ENCODE results near the gene ISM1. TPM values are rescaled to one million over a fixed set of nuclear protein-coding genes. Genes with fewer than 3 reads are reported as not detected.

The ISM1 gene
- total and polyA plus RNA-seq, 3 donors from 2014 or later = 0.50 to 1.3 (median 0.55) TPM

DNA sequence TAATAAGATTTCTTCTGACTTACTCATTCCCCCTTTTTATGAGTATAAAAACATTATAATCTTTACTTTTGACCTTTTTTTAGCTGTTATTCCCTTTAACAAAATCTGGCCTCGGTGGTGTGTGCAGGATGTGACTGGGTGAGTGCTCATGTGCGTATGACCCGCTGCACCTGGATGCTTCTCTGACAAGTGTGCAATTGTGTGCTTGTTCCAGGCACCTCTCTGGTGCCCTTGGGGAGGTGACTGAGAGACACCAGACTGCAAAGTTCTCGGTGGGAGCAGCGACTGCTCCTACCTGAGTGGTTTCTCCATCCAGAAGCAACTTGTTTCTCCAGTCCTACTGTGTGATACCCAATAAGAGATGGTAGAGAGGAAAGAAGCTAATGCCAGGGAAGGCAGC is 65.0 kb downstream of the ISM1 start:
- Histone ChIP-seq H3K27me3 (no peaks in the 10 kb centered on the region), H3K4me3 (no peak overlapping the region), H3K36me3 (ENCODE audit: low read depth, missing control alignments) (no peaks in the 10 kb centered on the region), H3K4me1 (no peaks in the 10 kb centered on the region), H3K9me3 (no peaks in the 10 kb centered on the region), H3K27ac (no peak overlapping the region)
- DNase-seq = no peak
- 88 to 95% methylated on average over 5 of the region's 5 CpGs for WGBS, 2 donors
- intact Hi-C loops (cut with DNase I; ENCODE audit: low total_unique reads) = no loop called here
- TF ChIP-seq, protein P1, sequence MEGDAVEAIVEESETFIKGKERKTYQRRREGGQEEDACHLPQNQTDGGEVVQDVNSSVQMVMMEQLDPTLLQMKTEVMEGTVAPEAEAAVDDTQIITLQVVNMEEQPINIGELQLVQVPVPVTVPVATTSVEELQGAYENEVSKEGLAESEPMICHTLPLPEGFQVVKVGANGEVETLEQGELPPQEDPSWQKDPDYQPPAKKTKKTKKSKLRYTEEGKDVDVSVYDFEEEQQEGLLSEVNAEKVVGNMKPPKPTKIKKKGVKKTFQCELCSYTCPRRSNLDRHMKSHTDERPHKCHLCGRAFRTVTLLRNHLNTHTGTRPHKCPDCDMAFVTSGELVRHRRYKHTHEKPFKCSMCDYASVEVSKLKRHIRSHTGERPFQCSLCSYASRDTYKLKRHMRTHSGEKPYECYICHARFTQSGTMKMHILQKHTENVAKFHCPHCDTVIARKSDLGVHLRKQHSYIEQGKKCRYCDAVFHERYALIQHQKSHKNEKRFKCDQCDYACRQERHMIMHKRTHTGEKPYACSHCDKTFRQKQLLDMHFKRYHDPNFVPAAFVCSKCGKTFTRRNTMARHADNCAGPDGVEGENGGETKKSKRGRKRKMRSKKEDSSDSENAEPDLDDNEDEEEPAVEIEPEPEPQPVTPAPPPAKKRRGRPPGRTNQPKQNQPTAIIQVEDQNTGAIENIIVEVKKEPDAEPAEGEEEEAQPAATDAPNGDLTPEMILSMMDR (IDR thresholded peaks at IDR 0.05) = no peak
- no peak for TF ChIP-seq POLR2A (IDR thresholded peaks at IDR 0.05)

DNA sequence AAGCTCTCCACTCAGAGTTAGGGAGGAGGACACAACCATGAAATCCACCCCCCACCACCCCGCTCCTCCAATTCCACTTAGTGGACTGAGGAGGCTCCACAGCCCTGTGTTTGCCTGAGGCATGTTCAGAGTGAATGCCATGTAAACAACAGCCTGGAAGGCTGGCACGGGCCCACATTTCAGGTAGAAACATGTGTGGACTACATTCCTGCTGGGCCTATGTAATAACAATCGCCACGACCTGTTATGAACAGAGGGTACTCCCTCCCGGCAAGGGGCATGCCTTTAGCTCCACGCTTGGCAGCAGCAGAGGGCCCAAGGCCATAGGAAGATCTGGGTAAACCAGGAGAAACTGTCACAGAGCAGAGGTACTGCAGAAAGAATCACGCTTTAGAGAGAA is 65.5 kb downstream of the ISM1 start:
- 94 to 97% methylated on average over 7 of the region's 7 CpGs for WGBS, 2 donors
- no peak overlapping the region for H3K27ac ChIP-seq
- DNase-seq = no peak

DNA sequence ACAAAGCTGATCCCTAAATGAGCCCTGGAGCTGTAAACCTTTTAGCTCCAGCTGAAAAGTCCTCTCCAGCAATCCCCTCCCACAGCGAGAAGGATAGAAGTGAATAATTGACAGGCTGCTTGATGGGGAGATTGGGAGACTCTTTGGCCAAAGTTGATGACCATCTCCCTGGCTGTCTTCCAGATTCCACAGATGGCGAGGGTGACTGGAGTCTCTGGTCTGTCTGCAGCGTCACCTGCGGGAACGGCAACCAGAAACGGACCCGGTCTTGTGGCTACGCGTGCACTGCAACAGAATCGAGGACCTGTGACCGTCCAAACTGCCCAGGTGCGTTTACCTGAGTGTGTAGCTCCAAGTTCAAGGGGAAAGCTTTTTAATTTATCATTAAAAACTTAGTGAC is 67.3 kb downstream of the ISM1 start:
- no peak overlapping the region for H3K27ac ChIP-seq
- 92 to 93% methylated on average over 12 of the region's 12 CpGs for WGBS, 2 donors
- no peak overlapping the region for H3K4me3 ChIP-seq
- no peak for DNase-seq
- no peaks in the 10 kb centered on the region for H3K4me1 ChIP-seq
- intact Hi-C loops (cut with DNase I; ENCODE audit: low total_unique reads) = no loop called here
- no peaks in the 10 kb centered on the region for H3K36me3 ChIP-seq (ENCODE audit: low read depth, missing control alignments)
- no peaks in the 10 kb centered on the region for H3K27me3 ChIP-seq
- TF ChIP-seq, protein P1 (IDR thresholded peaks at IDR 0.05) = no peak
- no peak for TF ChIP-seq POLR2A (IDR thresholded peaks at IDR 0.05)
- no peaks in the 10 kb centered on the region for H3K9me3 ChIP-seq

More for the DNA sequence above, 65.5 kb downstream of the ISM1 start:
- H3K27me3 ChIP-seq = no peaks in the 10 kb centered on the region
- no peaks in the 10 kb centered on the region for H3K9me3 ChIP-seq
- H3K4me1 ChIP-seq = no peaks in the 10 kb centered on the region
- no peak for TF ChIP-seq POLR2A (IDR thresholded peaks at IDR 0.05)
- TF ChIP-seq, protein P1 (IDR thresholded peaks at IDR 0.05) = no peak
- no peak overlapping the region for H3K4me3 ChIP-seq
- no peaks in the 10 kb centered on the region for H3K36me3 ChIP-seq (ENCODE audit: low read depth, missing control alignments)
- intact Hi-C loops (cut with DNase I; ENCODE audit: low total_unique reads) = no loop called here

GRCh38 chr20:13289031-13289430 is 68.0 kb downstream of the ISM1 start:
- intact Hi-C loops (cut with DNase I; ENCODE audit: low total_unique reads) = no loop called here

GRCh38 chr20:13290724-13291123 is 69.7 kb downstream of the ISM1 start:
- no peaks in the 10 kb centered on the region for H3K4me1 ChIP-seq
- H3K4me3 ChIP-seq = no peak overlapping the region
- no peaks in the 10 kb centered on the region for H3K9me3 ChIP-seq
- intact Hi-C loops (cut with DNase I; ENCODE audit: low total_unique reads) = no loop called here
- no peaks in the 10 kb centered on the region for H3K27me3 ChIP-seq
- no peaks in the 10 kb centered on the region for H3K36me3 ChIP-seq (ENCODE audit: low read depth, missing control alignments)
- 92 to 95% methylated on average over 2 of the region's 2 CpGs for WGBS, 2 donors
- DNase-seq = no peak
- no peak overlapping the region for H3K27ac ChIP-seq
- TF ChIP-seq, protein P1 (IDR thresholded peaks at IDR 0.05) = no peak
- no peak for TF ChIP-seq POLR2A (IDR thresholded peaks at IDR 0.05)

More at GRCh38 chr20:13289031-13289430, 68.0 kb downstream of the ISM1 start:
- WGBS, 2 donors = 94 to 100% methylated on average over 6 of the region's 6 CpGs
- Histone ChIP-seq H3K36me3 (ENCODE audit: low read depth, missing control alignments) (no peaks in the 10 kb centered on the region), H3K4me3 (no peak overlapping the region), H3K27ac (no peak overlapping the region), H3K27me3 (no peaks in the 10 kb centered on the region), H3K4me1 (no peaks in the 10 kb centered on the region), H3K9me3 (no peaks in the 10 kb centered on the region)
- DNase-seq = no peak
- TF ChIP-seq, protein P1 (IDR thresholded peaks at IDR 0.05) = no peak
- TF ChIP-seq POLR2A (IDR thresholded peaks at IDR 0.05) = no peak
